A549 (cell line): ENCODE results near the gene PTPRA. TPM values are rescaled to one million over a fixed set of nuclear protein-coding genes. Genes with fewer than 3 reads are reported as not detected.
A peak's percentile ranks its signal among the peaks of the same experiment; 100 is the strongest.

Experiments
- ATAC-seq, 2 experiments: fragments of 200-7000 bp in 1 of 2; fragments of >200 bp in 1 of 2; cut with Nextera tagmentation in 1 of 2; cut with Tn5 transposase in 1 of 2; 3 replicates each; pipeline versions ENCODE4 v1.8.0 to v1.9.1; 2018 to 2020; ENCODE audit warnings: mild to moderate bottlenecking in 1 of 2, moderate library complexity in 1 of 2
- CTCF ChIA-PET: fragments of 300-600 bp; sonication (Branson Sonifier 250); formaldehyde crosslinking; extraction: SDS; loops from one replicate; lab custom pipeline; 2021; ENCODE audit warnings: antibody characterized with exemption, inconsistent platforms; lab: Yijun Ruan, JAX
- POLR2A ChIA-PET: fragments of 350-600 bp; formaldehyde crosslinking; extraction: SDS; loops from one replicate; lab custom pipeline; 2021; ENCODE audit warnings: antibody characterized with exemption, inconsistent platforms; lab: Yijun Ruan, JAX
- DNase-seq, 2 experiments: peaks; one replicate each; pipeline versions ENCODE4 v3.0.0 to v3.0.0-alpha.2; 2011 to 2016; ENCODE audit warnings: low read depth in 1 of 2, low spot score in 1 of 2
- FAIRE-seq: peaks from 2 replicates; lab custom pipeline; 2011; peaks lifted over from hg19 to GRCh38; lab: Jason Lieb, UNC
- H3K27ac ChIP-seq, 2 experiments: fragments of >200 bp; sonication (Bioruptor Twin); formaldehyde crosslinking; 3 replicates each; pipeline ENCODE4 v1.5.1; 2016 to 2017
- H3K4me1 ChIP-seq: fragments of >200 bp; sonication (Bioruptor Twin); formaldehyde crosslinking; 3 replicates; pipeline ENCODE4 v1.6.1; 2016
- H3K4me2 ChIP-seq: fragments of >200 bp; sonication (Bioruptor Twin); formaldehyde crosslinking; 3 replicates; pipeline ENCODE4 v1.6.1; 2016
- H3K4me3 ChIP-seq: fragments of >200 bp; sonication (Bioruptor Twin); formaldehyde crosslinking; 3 replicates; pipeline ENCODE4 v1.5.1; 2016
- H3K9me3 ChIP-seq: fragments of >200 bp; sonication (Bioruptor Twin); formaldehyde crosslinking; 3 replicates; pipeline ENCODE4 v1.6.1; 2016
- EHMT2 ChIP-seq: fragments of 200-600 bp; sonication (generic); IDR thresholded peaks from 2 replicates; pipeline ENCODE4 v1.6.1; 2016; ENCODE audit warnings: antibody characterized with exemption, low read depth, mild to moderate bottlenecking, moderate library complexity
- FOSB ChIP-seq: fragments of 250-450 bp; sonication (Bioruptor Pico); IDR thresholded peaks from 2 replicates; pipeline ENCODE4 v1.5.0; 2020; ENCODE audit warnings: mild to moderate bottlenecking, moderate library complexity
- HOXB13 ChIP-seq: fragments of 250-450 bp; sonication (Bioruptor Pico); IDR thresholded peaks from 2 replicates; pipeline ENCODE4 v1.5.0; 2020; ENCODE audit warnings: low read depth, mild to moderate bottlenecking, moderate library complexity
- JUNB ChIP-seq: fragments of >200 bp; sonication (Bioruptor Twin); formaldehyde crosslinking; IDR thresholded peaks from 2 replicates; pipeline ENCODE4 v1.6.1; 2016
- KDM1A ChIP-seq: fragments of 200-600 bp; sonication (generic); IDR thresholded peaks from 2 replicates; pipeline ENCODE4 v1.6.1; 2016; ENCODE audit warnings: low read depth, mild to moderate bottlenecking
- KDM5A ChIP-seq: fragments of 200-600 bp; sonication (generic); IDR thresholded peaks from 2 replicates; pipeline ENCODE4 v1.6.1; 2016; ENCODE audit warnings: antibody characterized with exemption, mild to moderate bottlenecking
- MYC ChIP-seq: IDR thresholded peaks from 2 replicates; pipeline ENCODE4 v1.6.1; 2012; ENCODE audit warnings: mild to moderate bottlenecking, inconsistent platforms, low read length, improper control_type of control experiment, borderline replicate concordance
- POLR2A ChIP-seq: IDR thresholded peaks from 2 replicates; pipeline ENCODE4 v1.6.1; 2012; ENCODE audit warnings: mild to moderate bottlenecking, low read length
- RAD21 ChIP-seq, 2 experiments: fragments of >200 bp in 1 of 2; sonication (Bioruptor Twin) in 1 of 2; formaldehyde crosslinking in 1 of 2; IDR thresholded peaks in 1 of 2; conservative IDR thresholded peaks in 1 of 2; 2 replicates in 1 of 2; 3 replicates in 1 of 2; pipeline ENCODE4 v1.6.1; 2012 to 2018; ENCODE audit warnings: inconsistent platforms in 1 of 2
- RNF2 ChIP-seq: fragments of 200-600 bp; sonication (generic); IDR thresholded peaks from 2 replicates; pipeline ENCODE4 v1.6.1; 2016; ENCODE audit warnings: low read depth, mild to moderate bottlenecking, antibody characterized with exemption, moderate library complexity, borderline replicate concordance
- ZFP36 ChIP-seq: fragments of 450-650 bp; IDR thresholded peaks from 2 replicates; pipeline ENCODE4 v1.6.1; 2014; ENCODE audit warnings: borderline replicate concordance; ENCODE audit not compliant: partially characterized antibody
- ZNF302 ChIP-seq: fragments of 250-450 bp; sonication (Bioruptor Pico); IDR thresholded peaks from 2 replicates; pipeline ENCODE4 v1.9.0; 2021; ENCODE audit warnings: inconsistent platforms, mild to moderate bottlenecking, moderate library complexity
- ZSCAN20 ChIP-seq: fragments of 250-450 bp; sonication (Bioruptor Pico); IDR thresholded peaks from 2 replicates; pipeline ENCODE4 v1.8.0; 2022; ENCODE audit warnings: mild to moderate bottlenecking, moderate library complexity
- WGBS: methylation state at CpG from one replicate; pipeline ENCODE4 v1.1.6; 2017; ENCODE audit errors: missing lambda C conversion rate; 5-methylcytosine and 5-hydroxymethylcytosine counted together
- polyA plus RNA-seq, 4 experiments: library from polyadenylated mRNA; depleted of rRNA in 3 of 4; stranded (reverse); fragments of >200 nt; fragmentation: RNase III in 1 of 4; extraction: RNeasy Plus Mini Kit Qiagen cat#74134 plus additional on column Dnase treatment in 1 of 4; gene quantifications; 2 replicates in 3 of 4; 3 replicates in 1 of 4; pipeline ENCODE4 v1.2.3, GENCODE V29; 2011 to 2017
- TF ChIP-seq, protein P1 (sequence below): fragments of >200 bp; sonication (Bioruptor Twin); formaldehyde crosslinking; IDR thresholded peaks from 3 replicates; pipeline ENCODE4 v1.6.1; 2016
- TF ChIP-seq, protein P2 (sequence below): fragments of >200 bp; sonication (Bioruptor Twin); formaldehyde crosslinking; IDR thresholded peaks from 3 replicates; pipeline ENCODE4 v1.5.1; 2016
- TF ChIP-seq, protein P3 (sequence below): IDR thresholded peaks from 2 replicates; pipeline ENCODE4 v1.6.1; 2012
- TF ChIP-seq, protein P4 (sequence below): fragments of 250-450 bp; sonication (Bioruptor Pico); IDR thresholded peaks from 2 replicates; pipeline ENCODE4 v1.5.0; 2020; ENCODE audit warnings: low read depth, mild to moderate bottlenecking, moderate library complexity
- TF ChIP-seq, protein P5 (sequence below): fragments of 150-350 bp; IDR thresholded peaks from 2 replicates; pipeline ENCODE4 v1.6.1; 2014; ENCODE audit warnings: low read depth, mild to moderate bottlenecking, low read length
- TF ChIP-seq, protein P6 (sequence below): fragments of 250-450 bp; sonication (Bioruptor Pico); IDR thresholded peaks from 2 replicates; pipeline ENCODE4 v1.5.0; 2021; ENCODE audit warnings: mild to moderate bottlenecking, moderate library complexity, borderline replicate concordance

Gene PTPRA
- polyA plus RNA-seq, 2 of the 4 experiments (the other 2 are of a cell fraction), result 29.2 to 83.2 TPM

DNA sequence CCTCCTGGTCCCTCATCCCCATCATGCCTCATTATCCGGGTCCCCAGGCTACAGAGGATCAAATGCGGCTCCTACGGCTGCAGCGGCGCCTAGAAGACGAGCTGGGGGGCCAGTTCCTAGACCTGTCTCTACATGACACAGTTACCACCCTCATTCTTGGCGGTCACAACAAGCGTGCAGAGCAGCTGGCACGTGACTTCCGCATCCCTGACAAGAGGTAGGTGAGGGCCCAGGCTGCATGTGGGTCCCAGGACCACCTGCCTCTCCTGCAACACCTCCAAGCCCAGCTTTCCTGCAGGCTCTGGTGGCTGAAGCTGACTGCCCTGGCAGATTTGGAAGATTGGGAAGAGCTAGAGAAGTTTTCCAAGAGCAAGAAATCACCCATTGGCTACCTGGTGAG is 8.2 kb upstream of the PTPRA start:
- FAIRE-seq (no peak), ATAC-seq (no peak), DNase-seq (no peak)
- H3K9me3 ChIP-seq, result no peaks in the 10 kb centered on the region
- POLR2A ChIA-PET, result no interaction called here
- H3K4me1 ChIP-seq, result peaks cover 10% of the 10 kb centered on the region; the same call in 2 of the 3 replicates
- no peak overlapping the region for H3K4me3 ChIP-seq
- no peak overlapping the region for H3K4me2 ChIP-seq
- CTCF ChIA-PET, result interaction anchor here (1.0 to 2.9 kb wide), 8 partner anchors 9 to 120 kb away, joined by 3 to 21 read pairs (median 4); no protein-coding TSS in a partner anchor
- no peak overlapping the region for H3K27ac ChIP-seq
- TF ChIP-seq ZNF302 (no peak), EHMT2 (no peak), ZSCAN20 (CRISPR knock-in tag) (no peak), HOXB13 (no peak), RNF2 (no peak), KDM5A (no peak), MYC (no peak), KDM1A (no peak), RAD21 (conservative IDR thresholded peaks at IDR 0.05 in 1 of 2, IDR thresholded peaks at IDR 0.05 in 1 of 2) (no peak), FOSB (CRISPR knock-in tag) (no peak)
- TF ChIP-seq, protein P1, sequence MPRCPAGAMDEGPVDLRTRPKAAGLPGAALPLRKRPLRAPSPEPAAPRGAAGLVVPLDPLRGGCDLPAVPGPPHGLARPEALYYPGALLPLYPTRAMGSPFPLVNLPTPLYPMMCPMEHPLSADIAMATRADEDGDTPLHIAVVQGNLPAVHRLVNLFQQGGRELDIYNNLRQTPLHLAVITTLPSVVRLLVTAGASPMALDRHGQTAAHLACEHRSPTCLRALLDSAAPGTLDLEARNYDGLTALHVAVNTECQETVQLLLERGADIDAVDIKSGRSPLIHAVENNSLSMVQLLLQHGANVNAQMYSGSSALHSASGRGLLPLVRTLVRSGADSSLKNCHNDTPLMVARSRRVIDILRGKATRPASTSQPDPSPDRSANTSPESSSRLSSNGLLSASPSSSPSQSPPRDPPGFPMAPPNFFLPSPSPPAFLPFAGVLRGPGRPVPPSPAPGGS, result no peak
- TF ChIP-seq, protein P2, sequence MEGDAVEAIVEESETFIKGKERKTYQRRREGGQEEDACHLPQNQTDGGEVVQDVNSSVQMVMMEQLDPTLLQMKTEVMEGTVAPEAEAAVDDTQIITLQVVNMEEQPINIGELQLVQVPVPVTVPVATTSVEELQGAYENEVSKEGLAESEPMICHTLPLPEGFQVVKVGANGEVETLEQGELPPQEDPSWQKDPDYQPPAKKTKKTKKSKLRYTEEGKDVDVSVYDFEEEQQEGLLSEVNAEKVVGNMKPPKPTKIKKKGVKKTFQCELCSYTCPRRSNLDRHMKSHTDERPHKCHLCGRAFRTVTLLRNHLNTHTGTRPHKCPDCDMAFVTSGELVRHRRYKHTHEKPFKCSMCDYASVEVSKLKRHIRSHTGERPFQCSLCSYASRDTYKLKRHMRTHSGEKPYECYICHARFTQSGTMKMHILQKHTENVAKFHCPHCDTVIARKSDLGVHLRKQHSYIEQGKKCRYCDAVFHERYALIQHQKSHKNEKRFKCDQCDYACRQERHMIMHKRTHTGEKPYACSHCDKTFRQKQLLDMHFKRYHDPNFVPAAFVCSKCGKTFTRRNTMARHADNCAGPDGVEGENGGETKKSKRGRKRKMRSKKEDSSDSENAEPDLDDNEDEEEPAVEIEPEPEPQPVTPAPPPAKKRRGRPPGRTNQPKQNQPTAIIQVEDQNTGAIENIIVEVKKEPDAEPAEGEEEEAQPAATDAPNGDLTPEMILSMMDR, result no peak
- TF ChIP-seq, protein P3, sequence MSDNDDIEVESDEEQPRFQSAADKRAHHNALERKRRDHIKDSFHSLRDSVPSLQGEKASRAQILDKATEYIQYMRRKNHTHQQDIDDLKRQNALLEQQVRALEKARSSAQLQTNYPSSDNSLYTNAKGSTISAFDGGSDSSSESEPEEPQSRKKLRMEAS, result no peak
- TF ChIP-seq, protein P4, sequence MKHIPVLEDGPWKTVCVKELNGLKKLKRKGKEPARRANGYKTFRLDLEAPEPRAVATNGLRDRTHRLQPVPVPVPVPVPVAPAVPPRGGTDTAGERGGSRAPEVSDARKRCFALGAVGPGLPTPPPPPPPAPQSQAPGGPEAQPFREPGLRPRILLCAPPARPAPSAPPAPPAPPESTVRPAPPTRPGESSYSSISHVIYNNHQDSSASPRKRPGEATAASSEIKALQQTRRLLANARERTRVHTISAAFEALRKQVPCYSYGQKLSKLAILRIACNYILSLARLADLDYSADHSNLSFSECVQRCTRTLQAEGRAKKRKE, result no peak
- WGBS, result 97% methylated on average over 10 of the region's 10 CpGs

DNA sequence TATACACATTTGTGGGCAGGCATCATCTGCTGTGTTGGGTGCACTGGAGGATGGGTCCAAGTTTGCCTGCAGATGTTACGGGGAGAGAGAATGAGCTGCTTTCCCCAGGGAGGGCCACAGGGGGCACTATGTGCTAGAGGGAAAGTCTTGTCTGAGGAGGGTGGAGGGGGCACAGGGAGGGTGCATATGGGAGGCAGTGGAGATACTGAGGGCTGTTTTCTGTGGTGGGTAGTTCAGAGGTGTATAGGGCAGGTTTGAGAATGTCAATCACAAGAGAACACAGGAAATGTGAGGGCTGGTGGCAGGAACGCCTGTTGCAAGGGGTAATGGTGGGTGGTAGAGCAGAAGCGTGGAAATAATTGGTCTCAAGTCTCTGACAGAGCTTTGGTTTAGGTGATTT is 7.7 kb upstream of the PTPRA start:
- TF ChIP-seq POLR2A, result no peak
- TF ChIP-seq, protein P5, sequence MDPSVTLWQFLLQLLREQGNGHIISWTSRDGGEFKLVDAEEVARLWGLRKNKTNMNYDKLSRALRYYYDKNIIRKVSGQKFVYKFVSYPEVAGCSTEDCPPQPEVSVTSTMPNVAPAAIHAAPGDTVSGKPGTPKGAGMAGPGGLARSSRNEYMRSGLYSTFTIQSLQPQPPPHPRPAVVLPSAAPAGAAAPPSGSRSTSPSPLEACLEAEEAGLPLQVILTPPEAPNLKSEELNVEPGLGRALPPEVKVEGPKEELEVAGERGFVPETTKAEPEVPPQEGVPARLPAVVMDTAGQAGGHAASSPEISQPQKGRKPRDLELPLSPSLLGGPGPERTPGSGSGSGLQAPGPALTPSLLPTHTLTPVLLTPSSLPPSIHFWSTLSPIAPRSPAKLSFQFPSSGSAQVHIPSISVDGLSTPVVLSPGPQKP, result no peak
- peak in 1 of 2 experiments; percentile 37; a peak in 2 of 5 replicates for TF ChIP-seq RAD21 (conservative IDR thresholded peaks at IDR 0.05 in 1 of 2, IDR thresholded peaks at IDR 0.05 in 1 of 2)
- TF ChIP-seq JUNB, result no peak
- TF ChIP-seq ZFP36, result no peak
- Histone ChIP-seq H3K9me3 (no peaks in the 10 kb centered on the region), H3K4me1 (peaks cover 15% of the 10 kb centered on the region), H3K27ac (no peak overlapping the region), H3K4me2 (no peak overlapping the region), H3K4me3 (no peak overlapping the region)
- ChIA-PET POLR2A (no interaction called here), CTCF (interaction anchor here (0.6 to 2.9 kb wide), 10 partner anchors 10 to 124 kb away, joined by 3 to 21 read pairs (median 4); no protein-coding TSS in a partner anchor)
- WGBS, result 98% methylated on average over 3 of the region's 3 CpGs
- DNase-seq, result no peak
- peak in 1 of 2 experiments; percentile 35; a peak in 2 of 6 replicates for ATAC-seq
- no peak for FAIRE-seq

DNA sequence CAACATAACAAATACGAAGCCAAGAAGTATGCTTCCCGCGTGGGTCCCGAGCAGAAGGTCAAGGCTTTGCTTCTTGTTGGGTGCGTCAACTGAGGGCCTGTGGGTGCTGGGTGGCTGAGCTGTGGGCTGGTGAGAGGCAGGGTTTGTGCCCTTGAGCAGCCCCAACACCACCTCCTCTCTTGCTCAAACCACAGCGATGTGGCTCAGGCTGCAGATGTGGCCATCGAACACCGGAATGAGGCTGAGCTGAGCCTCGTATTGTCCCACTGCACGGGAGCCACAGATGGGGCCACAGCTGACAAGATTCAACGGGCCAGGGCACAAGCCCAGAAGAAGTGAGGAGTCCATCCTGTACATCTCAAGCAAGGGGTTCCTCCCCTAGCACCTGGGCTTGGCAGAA is 7.0 kb upstream of the PTPRA start:
- ATAC-seq (no peak), FAIRE-seq (no peak), DNase-seq (no peak)
- Histone ChIP-seq H3K4me3 (no peak overlapping the region), H3K4me1 (peaks cover 21% of the 10 kb centered on the region), H3K9me3 (no peaks in the 10 kb centered on the region), H3K4me2 (no peak overlapping the region), H3K27ac (no peak overlapping the region)
- ChIA-PET CTCF (interaction anchor here (0.6 to 2.9 kb wide), 5 partner anchors 11 to 113 kb away, joined by 3 to 21 read pairs (median 4); no protein-coding TSS in a partner anchor), POLR2A (no interaction called here)
- no peak for TF ChIP-seq FOSB (CRISPR knock-in tag)
- TF ChIP-seq, protein P6, sequence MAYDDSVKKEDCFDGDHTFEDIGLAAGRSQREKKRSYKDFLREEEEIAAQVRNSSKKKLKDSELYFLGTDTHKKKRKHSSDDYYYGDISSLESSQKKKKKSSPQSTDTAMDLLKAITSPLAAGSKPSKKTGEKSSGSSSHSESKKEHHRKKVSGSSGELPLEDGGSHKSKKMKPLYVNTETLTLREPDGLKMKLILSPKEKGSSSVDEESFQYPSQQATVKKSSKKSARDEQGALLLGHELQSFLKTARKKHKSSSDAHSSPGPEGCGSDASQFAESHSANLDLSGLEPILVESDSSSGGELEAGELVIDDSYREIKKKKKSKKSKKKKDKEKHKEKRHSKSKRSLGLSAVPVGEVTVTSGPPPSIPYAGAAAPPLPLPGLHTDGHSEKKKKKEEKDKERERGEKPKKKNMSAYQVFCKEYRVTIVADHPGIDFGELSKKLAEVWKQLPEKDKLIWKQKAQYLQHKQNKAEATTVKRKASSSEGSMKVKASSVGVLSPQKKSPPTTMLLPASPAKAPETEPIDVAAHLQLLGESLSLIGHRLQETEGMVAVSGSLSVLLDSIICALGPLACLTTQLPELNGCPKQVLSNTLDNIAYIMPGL (CRISPR knock-in tag), result no peak
- 92% methylated on average over 11 of the region's 11 CpGs for WGBS
